ENCODE measurements around the gene PWWP2B. TPM values are rescaled to one million over a fixed set of nuclear protein-coding genes. Genes with fewer than 3 reads are reported as not detected.
A peak's percentile ranks its signal among the peaks of the same experiment; 100 is the strongest.

The PWWP2B gene
- total RNA-seq, 1 donor from 2014 or later: 12.0 TPM

DNA sequence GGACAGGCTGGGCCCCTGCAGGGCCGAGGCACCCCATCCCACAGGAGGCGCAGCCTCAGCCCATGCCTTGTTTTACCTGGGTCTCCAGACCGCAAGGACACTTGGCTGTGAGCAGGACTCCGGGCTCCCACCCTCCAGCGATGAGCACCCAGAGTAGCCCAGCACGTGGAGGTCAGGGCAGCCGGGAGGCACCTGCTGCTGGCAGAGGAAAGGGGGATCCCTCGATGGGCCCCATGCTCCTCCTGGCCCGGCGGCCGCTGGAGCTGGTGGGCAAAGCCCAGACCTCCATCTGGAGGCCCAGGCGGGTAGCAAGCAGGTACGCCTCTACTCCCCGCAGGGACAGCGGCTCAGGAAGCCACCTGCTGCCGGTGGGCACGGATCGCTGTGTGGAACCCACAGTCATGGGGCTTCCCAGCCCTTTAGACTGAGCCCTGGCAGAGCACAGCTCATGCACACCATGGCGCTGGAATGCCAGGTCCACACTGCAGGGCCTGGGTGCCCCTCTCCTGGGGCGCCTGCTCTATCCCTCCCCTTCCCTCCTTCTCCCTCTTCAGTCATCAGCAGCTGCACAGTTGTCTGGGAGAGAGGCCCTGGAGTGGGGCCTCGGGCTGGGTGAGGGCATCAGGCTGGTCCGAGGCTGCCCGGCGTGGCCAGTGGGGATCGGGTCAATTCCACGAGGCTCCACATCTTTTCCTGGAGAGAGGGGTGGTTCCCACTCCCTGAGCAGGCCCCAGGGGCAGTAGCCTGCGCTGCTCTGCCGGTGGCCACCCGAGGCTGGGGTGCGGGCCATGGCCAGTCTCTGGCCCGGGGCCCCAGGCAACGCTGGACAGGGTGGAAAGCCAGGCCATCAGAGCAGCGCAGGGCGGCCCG, 65.7 kb downstream of the PWWP2B start:
- no peak overlapping the region for H3K27ac ChIP-seq (ENCODE audit: low read depth, low read length)
- H3K36me3 ChIP-seq (ENCODE audit: insufficient read depth, low read length): no peaks in the 10 kb centered on the region
- peaks cover 26% of the 10 kb centered on the region for H3K27me3 Mint-ChIP-seq (ENCODE audit: low read depth, unreplicated experiment)
- H3K27ac Mint-ChIP-seq (ENCODE audit: unreplicated experiment): no peak overlapping the region
- peaks cover 6% of the 10 kb centered on the region for H4K20me1 ChIP-seq (ENCODE audit: insufficient read depth, low read length)
- no peak overlapping the region for H3K4me3 Mint-ChIP-seq (ENCODE audit: unreplicated experiment)
- no peak overlapping the region for H3K9ac ChIP-seq (ENCODE audit: low read length)
- no peak overlapping the region for H3K4me3 ChIP-seq (ENCODE audit: insufficient read depth, low read depth, low read length)
- no peaks in the 10 kb centered on the region for H3K4me1 Mint-ChIP-seq (ENCODE audit: low read depth, unreplicated experiment)
- H3K36me3 Mint-ChIP-seq (ENCODE audit: low read depth, unreplicated experiment): no peaks in the 10 kb centered on the region
- H3K4me1 ChIP-seq (ENCODE audit: insufficient read depth, low read length): no peaks in the 10 kb centered on the region
- DNase-seq (ENCODE audit: low read depth) (no peak), FAIRE-seq (no peak)
- H2AFZ ChIP-seq (ENCODE audit: low read depth, low read length): no peak overlapping the region
- peaks cover 4% of the 10 kb centered on the region for H3K27me3 ChIP-seq (ENCODE audit: insufficient read depth, low read length)
- no peak overlapping the region for H3K4me2 ChIP-seq (ENCODE audit: low read length)
- no peaks in the 10 kb centered on the region for H3K9me3 Mint-ChIP-seq (ENCODE audit: unreplicated experiment)
- H3K79me2 ChIP-seq (ENCODE audit: insufficient read depth, low read length): no peaks in the 10 kb centered on the region
- TF ChIP-seq EZH2 (IDR thresholded peaks at IDR 0.05; ENCODE audit: insufficient read depth, low read length): no peak
- TF ChIP-seq, protein P1, sequence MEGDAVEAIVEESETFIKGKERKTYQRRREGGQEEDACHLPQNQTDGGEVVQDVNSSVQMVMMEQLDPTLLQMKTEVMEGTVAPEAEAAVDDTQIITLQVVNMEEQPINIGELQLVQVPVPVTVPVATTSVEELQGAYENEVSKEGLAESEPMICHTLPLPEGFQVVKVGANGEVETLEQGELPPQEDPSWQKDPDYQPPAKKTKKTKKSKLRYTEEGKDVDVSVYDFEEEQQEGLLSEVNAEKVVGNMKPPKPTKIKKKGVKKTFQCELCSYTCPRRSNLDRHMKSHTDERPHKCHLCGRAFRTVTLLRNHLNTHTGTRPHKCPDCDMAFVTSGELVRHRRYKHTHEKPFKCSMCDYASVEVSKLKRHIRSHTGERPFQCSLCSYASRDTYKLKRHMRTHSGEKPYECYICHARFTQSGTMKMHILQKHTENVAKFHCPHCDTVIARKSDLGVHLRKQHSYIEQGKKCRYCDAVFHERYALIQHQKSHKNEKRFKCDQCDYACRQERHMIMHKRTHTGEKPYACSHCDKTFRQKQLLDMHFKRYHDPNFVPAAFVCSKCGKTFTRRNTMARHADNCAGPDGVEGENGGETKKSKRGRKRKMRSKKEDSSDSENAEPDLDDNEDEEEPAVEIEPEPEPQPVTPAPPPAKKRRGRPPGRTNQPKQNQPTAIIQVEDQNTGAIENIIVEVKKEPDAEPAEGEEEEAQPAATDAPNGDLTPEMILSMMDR (IDR thresholded peaks at IDR 0.05; ENCODE audit: insufficient read depth, low read depth, low read length): no peak
- H3K9me3 ChIP-seq (ENCODE audit: insufficient read depth, low read depth, low read length): no peaks in the 10 kb centered on the region

DNA sequence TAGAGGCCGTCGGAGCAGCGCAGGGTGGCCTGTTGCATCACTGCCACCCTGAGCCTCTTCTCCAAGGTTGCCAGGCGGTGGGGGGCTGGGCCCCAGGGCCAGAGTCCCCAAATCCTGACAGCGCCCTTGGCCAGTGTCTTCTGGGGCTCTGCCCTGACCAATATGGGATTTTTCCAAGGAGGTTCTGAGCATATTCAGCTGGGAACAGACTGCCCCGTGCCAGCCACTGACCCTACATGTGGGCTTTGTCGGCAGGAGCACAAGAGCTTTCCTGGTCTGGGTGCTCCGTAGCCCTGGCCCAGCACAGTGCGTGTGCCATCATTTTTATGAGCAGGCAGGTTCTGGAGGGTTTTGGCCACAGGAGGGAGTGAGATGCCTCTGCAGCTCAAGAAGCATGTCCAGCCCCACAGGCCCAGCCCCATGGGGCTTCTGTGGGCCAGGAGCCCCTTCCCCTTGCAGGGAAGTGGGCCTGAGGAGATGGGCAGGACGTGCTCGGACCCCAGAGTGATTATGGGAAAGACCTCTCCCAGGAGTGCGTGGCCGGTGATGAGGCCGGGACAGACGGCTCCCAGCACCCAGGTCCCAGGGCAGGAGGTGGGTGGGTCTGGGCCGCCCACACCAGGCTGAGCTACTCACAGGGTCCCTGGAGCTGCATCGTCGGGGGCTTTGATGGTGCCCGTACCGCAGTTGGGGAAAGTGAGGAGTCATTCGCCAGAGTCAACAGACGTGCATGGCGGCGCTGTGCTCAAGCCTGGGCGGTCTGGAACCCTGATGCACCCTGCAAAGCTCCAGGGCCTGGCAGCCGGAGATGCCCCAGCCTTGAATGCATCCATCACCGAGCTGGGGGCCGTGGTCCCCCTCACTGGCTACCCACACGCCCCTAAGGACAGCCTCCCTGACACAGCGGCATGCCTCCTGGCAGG, 66.6 kb downstream of the PWWP2B start:
- no peaks in the 10 kb centered on the region for H3K27me3 ChIP-seq (ENCODE audit: insufficient read depth, low read length)
- no peaks in the 10 kb centered on the region for H3K4me1 Mint-ChIP-seq (ENCODE audit: low read depth, unreplicated experiment)
- H3K79me2 ChIP-seq (ENCODE audit: insufficient read depth, low read length): no peaks in the 10 kb centered on the region
- no peak overlapping the region for H3K27ac ChIP-seq (ENCODE audit: low read depth, low read length)
- DNase-seq (ENCODE audit: low read depth) (no peak), FAIRE-seq (no peak)
- H4K20me1 ChIP-seq (ENCODE audit: insufficient read depth, low read length): peaks cover 5% of the 10 kb centered on the region
- H3K9ac ChIP-seq (ENCODE audit: low read length): no peak overlapping the region
- H3K4me2 ChIP-seq (ENCODE audit: low read length): no peak overlapping the region
- peaks cover 26% of the 10 kb centered on the region for H3K27me3 Mint-ChIP-seq (ENCODE audit: low read depth, unreplicated experiment)
- no peaks in the 10 kb centered on the region for H3K36me3 ChIP-seq (ENCODE audit: insufficient read depth, low read length)
- TF ChIP-seq, protein P1 (IDR thresholded peaks at IDR 0.05; ENCODE audit: insufficient read depth, low read depth, low read length): no peak
- no peak overlapping the region for H3K4me3 Mint-ChIP-seq (ENCODE audit: unreplicated experiment)
- no peaks in the 10 kb centered on the region for H3K9me3 ChIP-seq (ENCODE audit: insufficient read depth, low read depth, low read length)
- H3K27ac Mint-ChIP-seq (ENCODE audit: unreplicated experiment): no peak overlapping the region
- H2AFZ ChIP-seq (ENCODE audit: low read depth, low read length): peak overlapping the region; percentile 16
- no peak overlapping the region for H3K4me3 ChIP-seq (ENCODE audit: insufficient read depth, low read depth, low read length)
- H3K36me3 Mint-ChIP-seq (ENCODE audit: low read depth, unreplicated experiment): no peaks in the 10 kb centered on the region
- H3K4me1 ChIP-seq (ENCODE audit: insufficient read depth, low read length): no peaks in the 10 kb centered on the region
- H3K9me3 Mint-ChIP-seq (ENCODE audit: unreplicated experiment): no peaks in the 10 kb centered on the region
